ENCODE measurements around the gene CHST13. TPM values are rescaled to one million over a fixed set of nuclear protein-coding genes. Genes with fewer than 3 reads are reported as not detected.
"Not testable (repeated sequence)": the region's sequence is repeated elsewhere in the genome, so short reads cannot be mapped to it uniquely, and the experiment has no call there.

The CHST13 gene
- total RNA-seq, 1 donor from 2014 or later: not detected

DNA sequence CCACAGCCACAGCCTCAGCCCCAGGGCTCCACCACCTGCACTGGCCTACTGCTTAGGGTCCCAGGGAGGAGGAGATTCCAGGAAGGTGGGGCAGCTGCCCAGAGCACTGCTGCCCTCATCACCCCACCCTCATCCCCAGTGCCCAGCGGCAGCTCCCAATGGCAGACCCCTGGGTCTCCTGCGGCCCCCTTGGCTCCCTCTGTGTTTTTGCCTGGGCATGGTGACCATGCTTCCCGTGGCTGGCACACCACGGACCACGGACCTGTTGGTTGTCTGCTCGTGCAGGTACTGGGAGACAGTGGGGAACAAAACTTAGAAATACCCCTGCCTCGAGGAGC, 2.7 kb downstream of the CHST13 start:
- DNase-seq: no peak

DNA sequence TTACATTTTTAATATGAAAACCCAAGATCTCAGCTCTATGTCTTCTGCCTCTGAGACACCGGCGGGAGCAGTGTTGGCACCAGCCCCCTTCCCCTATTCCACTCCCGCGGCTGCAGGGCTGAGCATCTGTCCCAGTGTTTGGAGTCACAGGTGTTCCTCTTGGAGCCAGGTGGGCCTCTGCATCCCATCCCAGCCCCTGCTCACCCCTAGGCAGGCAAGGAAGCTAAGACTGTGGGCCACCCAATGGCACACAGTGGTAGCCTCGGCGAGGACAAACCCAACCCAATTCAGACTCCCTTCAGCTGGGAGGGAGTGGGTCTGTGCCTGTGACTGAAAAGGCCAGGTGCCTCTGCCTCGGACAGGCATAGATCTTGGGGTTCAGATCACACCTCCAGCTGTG, 3.1 kb downstream of the CHST13 start:
- no peak for DNase-seq

- no peak for DNase-seq
Measured at GRCh38 chr3:126527455-126528211, 3.7 kb downstream of the CHST13 start.

GRCh38 chr3:126528419-126528799, 4.5 kb downstream of the CHST13 start:
- DNase-seq: no peak

GRCh38 chr3:126528800-126529541, 5.0 kb downstream of the CHST13 start:
- DNase-seq: no peak

- DNase-seq: no peak
Measured at GRCh38 chr3:126529585-126530170, 5.7 kb downstream of the CHST13 start.

- DNase-seq: no peak
Measured at GRCh38 chr3:126530171-126531050, 6.5 kb downstream of the CHST13 start.

DNA sequence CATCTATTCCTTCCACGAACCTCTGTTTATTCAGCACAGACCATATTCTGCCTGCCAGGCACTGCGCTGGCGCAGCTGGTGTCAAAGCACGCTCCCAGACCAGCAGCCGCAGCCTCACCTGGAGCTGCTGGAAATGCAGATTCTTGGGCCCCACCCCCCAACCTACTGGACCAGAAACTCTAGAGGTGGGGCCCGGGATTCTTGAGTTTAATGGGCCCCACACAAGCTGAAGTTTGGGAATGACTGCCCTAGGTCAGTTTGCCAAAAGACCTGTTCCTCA, 7.0 kb downstream of the CHST13 start:
- DNase-seq: no peak

DNA sequence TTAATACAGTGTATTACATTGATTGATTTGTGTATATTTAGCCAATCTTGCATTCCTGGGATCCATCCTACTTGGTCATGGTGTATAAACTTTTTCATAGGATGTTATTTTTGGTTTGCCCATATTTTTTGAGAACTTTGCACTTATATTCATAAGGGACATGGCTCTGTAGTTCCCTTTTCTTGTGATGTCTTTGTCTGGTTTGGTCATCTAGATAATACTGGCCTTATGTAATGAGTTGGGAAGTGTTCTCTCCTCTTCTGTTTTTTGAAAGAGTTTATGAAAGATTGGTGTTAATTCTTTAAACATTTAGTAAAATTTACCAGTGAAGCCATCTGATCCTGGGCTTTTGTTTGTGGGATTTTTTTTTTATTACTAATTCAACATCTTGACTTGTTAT, 9.6 kb downstream of the CHST13 start:
- DNase-seq: no peak

DNA sequence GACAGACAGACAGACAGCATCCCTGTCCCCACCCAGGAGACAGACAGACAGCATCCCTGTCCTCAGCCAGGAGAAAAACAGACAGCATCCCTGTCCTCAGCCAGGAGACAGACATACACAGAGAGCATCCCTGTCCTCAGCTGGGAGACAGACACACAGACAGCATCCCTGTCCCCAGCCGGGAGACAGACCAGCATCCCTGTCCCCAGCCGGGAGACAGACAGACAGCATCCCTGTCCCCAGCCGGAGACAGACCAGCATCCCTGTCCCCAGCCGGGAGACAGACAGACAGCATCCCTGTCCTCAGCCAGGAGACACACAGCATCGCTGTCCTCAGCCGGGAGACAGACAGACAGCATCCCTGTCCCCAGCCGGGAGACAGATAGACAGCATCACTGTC, 10.8 kb downstream of the CHST13 start:
- not testable (repeated sequence) for DNase-seq

GRCh38 chr3:126535636-126536035, 11.7 kb downstream of the CHST13 start:
- DNase-seq: no peak

- DNase-seq: no peak
Measured at GRCh38 chr3:126536126-126536525, 12.2 kb downstream of the CHST13 start.

DNA sequence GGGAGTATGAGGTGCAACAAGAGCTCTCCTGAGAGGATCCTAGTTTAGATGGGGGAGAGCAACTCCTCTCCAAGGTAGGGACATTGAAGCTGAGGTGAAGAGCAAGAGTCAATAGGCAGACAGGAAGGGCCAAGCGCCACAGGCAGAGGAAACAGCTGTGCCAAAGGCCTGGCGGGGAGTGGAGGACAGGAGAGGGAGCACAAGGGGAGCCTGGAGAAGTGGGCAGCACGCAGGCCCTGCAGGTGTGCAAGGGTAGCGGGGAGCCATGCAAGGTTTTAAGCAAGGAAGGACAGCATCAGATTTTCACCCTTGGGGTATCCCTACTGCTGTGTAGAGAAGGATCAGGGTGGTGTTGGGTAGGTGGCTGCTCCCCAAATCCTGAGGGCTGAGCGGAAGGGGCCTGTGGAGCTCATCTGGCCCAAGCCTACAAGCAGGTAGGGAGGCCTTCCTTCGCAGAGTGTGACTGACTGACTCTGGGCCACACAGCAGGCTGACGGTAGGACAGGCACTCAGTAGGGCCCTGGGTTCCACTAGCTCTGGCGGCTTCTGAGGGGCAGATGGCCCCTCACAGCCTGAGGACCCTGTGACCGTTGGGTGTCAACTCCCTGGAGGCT, 13.3 kb downstream of the CHST13 start:
- no peak for DNase-seq

DNA sequence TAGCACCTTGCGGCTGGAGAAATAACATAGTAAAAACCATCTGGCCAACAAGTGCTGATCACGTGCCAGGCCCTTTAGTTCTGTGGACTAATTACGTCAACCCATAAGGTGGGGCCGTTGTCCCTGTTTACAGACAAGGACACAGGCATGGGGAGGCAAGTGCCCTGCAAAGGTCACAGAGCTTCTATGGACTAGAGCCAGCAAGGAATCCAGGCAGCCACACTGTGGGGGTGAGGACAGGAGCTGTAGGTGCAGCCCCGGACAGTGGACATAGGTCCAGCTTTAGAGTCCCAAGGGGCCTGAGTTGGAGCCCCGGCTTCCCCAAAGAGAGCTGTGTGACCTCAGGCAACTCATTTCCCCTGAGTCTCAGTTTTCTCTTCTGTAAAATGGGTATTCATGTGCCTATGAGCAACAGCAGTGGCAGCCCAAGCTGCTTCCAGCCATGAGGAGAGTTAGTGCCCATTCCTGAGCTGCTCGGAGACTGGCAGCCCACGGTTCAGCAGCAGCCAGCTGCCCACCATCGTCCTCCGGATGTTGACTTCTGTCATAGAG, 13.9 kb downstream of the CHST13 start:
- no peak for DNase-seq

GRCh38 chr3:126538316-126538715, 14.4 kb downstream of the CHST13 start:
- DNase-seq: no peak

GRCh38 chr3:126538966-126539365, 15.0 kb downstream of the CHST13 start:
- DNase-seq: no peak

GRCh38 chr3:126539558-126540250, 15.7 kb downstream of the CHST13 start:
- DNase-seq: no peak

- DNase-seq: no peak
Measured at GRCh38 chr3:126540342-126540849, 16.4 kb downstream of the CHST13 start.

DNA sequence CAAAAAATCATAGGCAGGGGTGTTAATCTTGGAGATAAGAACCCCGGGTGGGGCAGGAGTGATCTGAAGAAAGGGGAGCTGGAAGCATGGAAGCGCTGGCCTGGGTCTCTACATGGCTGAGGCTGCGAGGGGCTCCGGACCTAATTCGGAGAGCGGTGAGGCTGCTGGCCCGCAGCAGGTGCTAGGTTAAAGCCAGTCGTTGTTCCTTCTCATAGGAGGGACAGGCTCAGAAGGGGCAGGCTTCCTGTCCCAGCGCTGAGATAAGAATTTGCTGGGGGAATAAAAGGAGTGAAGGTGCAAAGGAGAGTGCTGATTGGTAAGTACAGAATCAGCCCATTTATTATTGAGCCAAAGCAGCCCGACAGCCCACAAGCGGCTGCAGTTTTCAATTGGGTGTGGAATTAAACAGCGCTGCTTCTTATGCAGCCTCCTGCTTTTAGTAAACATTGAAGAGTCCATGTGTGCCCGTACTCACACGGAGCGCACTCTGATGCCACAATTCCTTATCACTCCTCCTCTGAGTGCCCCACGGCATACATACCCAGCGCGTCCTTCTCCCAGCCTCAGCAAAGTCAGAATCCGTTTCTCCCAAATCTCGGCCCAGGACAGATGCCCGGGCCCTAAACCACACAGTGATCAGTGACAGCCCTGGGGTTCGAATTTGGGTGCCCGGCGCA, 17.1 kb downstream of the CHST13 start:
- no peak for DNase-seq

GRCh38 chr3:126541628-126542339, 17.8 kb downstream of the CHST13 start:
- no peak for DNase-seq

Data from occipital lobe (tissue), 2 donors.